Right lung (tissue), 5 donors: ENCODE results near the gene SEL1L3. TPM values are rescaled to one million over a fixed set of nuclear protein-coding genes. Genes with fewer than 3 reads are reported as not detected.

Experiments
- DNase-seq, 2 donors: peaks; one replicate each; pipeline ENCODE4 v3.0.0-alpha.2; 2013
- polyA plus RNA-seq, 5 donors: library from polyadenylated mRNA; unstranded; fragments of 120-200 nt; gene quantifications; one replicate each; pipeline versions ENCODE4 v1.2.1 to v1.2.3, GENCODE V29; 2013; ENCODE audit warnings: inconsistent platforms in 1 of 5, low replicate concordance in 1 of 5; ENCODE audit not compliant: insufficient read length in 5 of 5, insufficient read depth in 1 of 5

The SEL1L3 gene
- polyA plus RNA-seq, 5 donors: 84.6 to 182 (median 136) TPM

GRCh38 chr4:25757452-25757851, 105.3 kb downstream of the SEL1L3 start:
- DNase-seq: no peak

- DNase-seq: no peak
Measured at GRCh38 chr4:25756503-25756902, 106.3 kb downstream of the SEL1L3 start.

GRCh38 chr4:25755911-25756310, 106.9 kb downstream of the SEL1L3 start:
- no peak for DNase-seq

- DNase-seq: no peak
Measured at GRCh38 chr4:25753239-25753638, 109.5 kb downstream of the SEL1L3 start.

GRCh38 chr4:25750874-25751273, 111.9 kb downstream of the SEL1L3 start:
- DNase-seq: no peak

GRCh38 chr4:25749150-25749794, 113.5 kb downstream of the SEL1L3 start:
- DNase-seq: no peak

GRCh38 chr4:25743971-25744370, 118.8 kb downstream of the SEL1L3 start:
- no peak for DNase-seq

- no peak for DNase-seq
Measured at GRCh38 chr4:25729564-25729963, 133.2 kb downstream of the SEL1L3 start.

GRCh38 chr4:25728886-25729285, 133.9 kb downstream of the SEL1L3 start:
- DNase-seq: no peak

GRCh38 chr4:25727711-25728493, 134.9 kb downstream of the SEL1L3 start:
- DNase-seq: no peak

- no peak for DNase-seq
Measured at GRCh38 chr4:25725870-25726269, 136.9 kb downstream of the SEL1L3 start.

GRCh38 chr4:25723409-25723808, 139.4 kb downstream of the SEL1L3 start:
- DNase-seq: no peak

GRCh38 chr4:25722964-25723363, 139.8 kb downstream of the SEL1L3 start:
- DNase-seq: no peak

GRCh38 chr4:25713812-25714211, 149.0 kb downstream of the SEL1L3 start:
- no peak for DNase-seq

- DNase-seq: no peak
Measured at GRCh38 chr4:25712611-25713010, 150.2 kb downstream of the SEL1L3 start.

- DNase-seq: no peak
Measured at GRCh38 chr4:25710637-25711036, 152.2 kb downstream of the SEL1L3 start.

- DNase-seq: no peak
Measured at GRCh38 chr4:25704516-25704915, 158.3 kb downstream of the SEL1L3 start.

GRCh38 chr4:25703731-25704388, 158.9 kb downstream of the SEL1L3 start:
- DNase-seq: no peak

- no peak for DNase-seq
Measured at GRCh38 chr4:25702848-25703247, 159.9 kb downstream of the SEL1L3 start.

GRCh38 chr4:25700661-25701060, 162.1 kb downstream of the SEL1L3 start:
- no peak for DNase-seq

- DNase-seq: no peak
Measured at GRCh38 chr4:25697516-25697915, 165.3 kb downstream of the SEL1L3 start.
